Right lobe of liver (tissue), 5 donors: ENCODE results near the gene A4GALT. TPM values are rescaled to one million over a fixed set of nuclear protein-coding genes. Genes with fewer than 3 reads are reported as not detected.

ENCODE experiments used
- small RNA-seq, 2 experiments: library from RNA; depleted of rRNA; stranded (forward); fragments of <200 nt; gene quantifications; one replicate each; pipeline ENCODE3, GENCODE V24; 2016
- total RNA-seq, 6 experiments: library from RNA; depleted of rRNA in 2 of 6; stranded (reverse); fragments of >200 nt in 2 of 6; fragmentation: NEBNext Ultra II Directional in 3 of 6; extraction: Animal tissue kit (Norgen Biotek cat#: 25700) in 3 of 6; gene quantifications; one replicate each; pipeline versions ENCODE4 v1.1.0 to v1.2.4, GENCODE V29; 2016 to 2023
- donor health status: DM: no; HTN: no; CAD: no.
- donor health status: DM: no; HTN: no; CAD: no.
- donor health status: DM: no; HTN: yes; CAD: no.
- donor health status: DM: no; HTN: yes; CAD: no.

A4GALT gene
- total RNA-seq, 6 experiments from 2014 or later, result 0.86 to 3.7 (median 2.2) TPM

Small RNAs within 50 kb of the gene (small RNA-seq; reads per million reads assigned to genes)
- gene RF00019, result 0 reads per million in 2 experiments

Other genes with a start within 250 kb of the A4GALT start
- 10 to 100 TPM in 5 of 6 experiments, 1 to 10 TPM in 1; 9.3 to 17.8 (median 14.7) TPM for gene RRP7A, start 201.1 kb downstream of the A4GALT start, total RNA-seq
- 1 to 10 TPM in 2 of 6 experiments, under 1 TPM in 4; 0.29 to 2.9 (median 0.80) TPM for gene SERHL2, start 166.9 kb downstream of the A4GALT start, total RNA-seq
- 10 to 100 TPM; 17.1 to 22.6 (median 21.1) TPM for gene POLDIP3, start 106.0 kb downstream of the A4GALT start, total RNA-seq
- under 1 TPM in 3 of 6 experiments, not detected in 3; 0.37 to 0.78 (median 0.68) TPM for gene ATP5MGL, start 80.3 kb downstream of the A4GALT start, total RNA-seq
- gene CYB5R3, start 71.5 kb downstream of the A4GALT start, total RNA-seq, result 100 to 1,000 TPM; 146 to 211 (median 170) TPM
- gene ARFGAP3, start 136.4 kb upstream of the A4GALT start, total RNA-seq, result 10 to 100 TPM; 19.8 to 48.4 (median 30.4) TPM